ENCODE results near the gene RFT1. TPM values are rescaled to one million over a fixed set of nuclear protein-coding genes. Genes with fewer than 3 reads are reported as not detected.

The RFT1 gene
- total and polyA plus RNA-seq, 2 of the 13 experiments (the other 11 are each of a cell fraction or from before 2014, with no cell fraction given) = 23.2 to 37.0 TPM

GRCh38 chr3:53045518-53046170 is 84.6 kb downstream of the RFT1 start, which contains the start of gene SFMBT1 (continued):
- TF ChIP-seq ZFP90 (CRISPR knock-in tag; IDR thresholded peaks at IDR 0.05; ENCODE audit: borderline replicate concordance) = no peak
- TF ChIP-seq DNMT3B (CRISPR knock-in tag; conservative IDR thresholded peaks at IDR 0.05) = no peak
- TF ChIP-seq, protein P1, sequence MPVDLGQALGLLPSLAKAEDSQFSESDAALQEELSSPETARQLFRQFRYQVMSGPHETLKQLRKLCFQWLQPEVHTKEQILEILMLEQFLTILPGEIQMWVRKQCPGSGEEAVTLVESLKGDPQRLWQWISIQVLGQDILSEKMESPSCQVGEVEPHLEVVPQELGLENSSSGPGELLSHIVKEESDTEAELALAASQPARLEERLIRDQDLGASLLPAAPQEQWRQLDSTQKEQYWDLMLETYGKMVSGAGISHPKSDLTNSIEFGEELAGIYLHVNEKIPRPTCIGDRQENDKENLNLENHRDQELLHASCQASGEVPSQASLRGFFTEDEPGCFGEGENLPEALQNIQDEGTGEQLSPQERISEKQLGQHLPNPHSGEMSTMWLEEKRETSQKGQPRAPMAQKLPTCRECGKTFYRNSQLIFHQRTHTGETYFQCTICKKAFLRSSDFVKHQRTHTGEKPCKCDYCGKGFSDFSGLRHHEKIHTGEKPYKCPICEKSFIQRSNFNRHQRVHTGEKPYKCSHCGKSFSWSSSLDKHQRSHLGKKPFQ (CRISPR knock-in tag; IDR thresholded peaks at IDR 0.05; ENCODE audit: insufficient replicate concordance) = no peak
- TF ChIP-seq ZMAT3 (CRISPR knock-in tag; conservative IDR thresholded peaks at IDR 0.05) = no peak
- no peak for TF ChIP-seq ZNF562 (CRISPR knock-in tag; IDR thresholded peaks at IDR 0.05; ENCODE audit: borderline replicate concordance)
- TF ChIP-seq YY1 (IDR thresholded peaks at IDR 0.05; ENCODE audit: insufficient read depth, insufficient replicate concordance, low read depth, low read length) = peak; percentile 63
- no peak for TF ChIP-seq ZBTB38 (CRISPR knock-in tag; IDR thresholded peaks at IDR 0.05)
- no peak for TF ChIP-seq NFIB (CRISPR knock-in tag; IDR thresholded peaks at IDR 0.05; ENCODE audit: borderline replicate concordance)
- TF ChIP-seq ZFP1 (CRISPR knock-in tag; IDR thresholded peaks at IDR 0.05) = no peak
- TF ChIP-seq, protein P2, sequence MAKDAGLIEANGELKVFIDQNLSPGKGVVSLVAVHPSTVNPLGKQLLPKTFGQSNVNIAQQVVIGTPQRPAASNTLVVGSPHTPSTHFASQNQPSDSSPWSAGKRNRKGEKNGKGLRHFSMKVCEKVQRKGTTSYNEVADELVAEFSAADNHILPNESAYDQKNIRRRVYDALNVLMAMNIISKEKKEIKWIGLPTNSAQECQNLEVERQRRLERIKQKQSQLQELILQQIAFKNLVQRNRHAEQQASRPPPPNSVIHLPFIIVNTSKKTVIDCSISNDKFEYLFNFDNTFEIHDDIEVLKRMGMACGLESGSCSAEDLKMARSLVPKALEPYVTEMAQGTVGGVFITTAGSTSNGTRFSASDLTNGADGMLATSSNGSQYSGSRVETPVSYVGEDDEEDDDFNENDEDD (CRISPR knock-in tag; IDR thresholded peaks at IDR 0.05; ENCODE audit: borderline replicate concordance) = no peak
- no peak for TF ChIP-seq PTBP1 (IDR thresholded peaks at IDR 0.05; ENCODE audit: low read depth, low read length, poor library complexity, severe bottlenecking)
- TF ChIP-seq KLF11 (CRISPR knock-in tag; IDR thresholded peaks at IDR 0.05) = no peak
- no peak for TF ChIP-seq MIER3 (CRISPR knock-in tag; IDR thresholded peaks at IDR 0.05; ENCODE audit: borderline replicate concordance)
- TF ChIP-seq SKI (IDR thresholded peaks at IDR 0.05; ENCODE audit: partially characterized antibody) = no peak
- no peak for TF ChIP-seq ZNF205 (CRISPR knock-in tag; IDR thresholded peaks at IDR 0.05)
- TF ChIP-seq ZNF543 (CRISPR knock-in tag; IDR thresholded peaks at IDR 0.05) = no peak
- TF ChIP-seq, protein P3, sequence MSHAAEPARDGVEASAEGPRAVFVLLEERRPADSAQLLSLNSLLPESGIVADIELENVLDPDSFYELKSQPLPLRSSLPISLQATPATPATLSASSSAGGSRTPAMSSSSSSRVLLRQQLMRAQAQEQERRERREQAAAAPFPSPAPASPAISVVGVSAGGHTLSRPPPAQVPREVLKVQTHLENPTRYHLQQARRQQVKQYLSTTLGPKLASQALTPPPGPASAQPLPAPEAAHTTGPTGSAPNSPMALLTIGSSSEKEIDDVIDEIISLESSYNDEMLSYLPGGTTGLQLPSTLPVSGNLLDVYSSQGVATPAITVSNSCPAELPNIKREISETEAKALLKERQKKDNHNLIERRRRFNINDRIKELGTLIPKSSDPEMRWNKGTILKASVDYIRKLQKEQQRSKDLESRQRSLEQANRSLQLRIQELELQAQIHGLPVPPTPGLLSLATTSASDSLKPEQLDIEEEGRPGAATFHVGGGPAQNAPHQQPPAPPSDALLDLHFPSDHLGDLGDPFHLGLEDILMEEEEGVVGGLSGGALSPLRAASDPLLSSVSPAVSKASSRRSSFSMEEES (CRISPR knock-in tag; IDR thresholded peaks at IDR 0.05) = 0 out of 2 replicates have a peak, but pooled peaks have one; percentile 21
- peak; percentile 59; the same call in 1 of the 2 replicates for TF ChIP-seq SP4 (CRISPR knock-in tag; IDR thresholded peaks at IDR 0.05)
- no peak for TF ChIP-seq TOPORS (CRISPR knock-in tag; IDR thresholded peaks at IDR 0.05)
- no peak for TF ChIP-seq SIX1 (CRISPR knock-in tag; IDR thresholded peaks at IDR 0.05; ENCODE audit: borderline replicate concordance)
- 0 out of 2 replicates have a peak, but pooled peaks have one; percentile 2 for TF ChIP-seq SRY (CRISPR knock-in tag; IDR thresholded peaks at IDR 0.05)
- TF ChIP-seq ZFP82 (CRISPR knock-in tag; IDR thresholded peaks at IDR 0.05; ENCODE audit: borderline replicate concordance) = no peak
- TF ChIP-seq PPARG (CRISPR knock-in tag; conservative IDR thresholded peaks at IDR 0.05) = no peak
